H1 (cell line): Measurements from ENCODE around the gene LAMA3. TPM values are rescaled to one million over a fixed set of nuclear protein-coding genes. Genes with fewer than 3 reads are reported as not detected.

Source experiments
- BACH1 ChIP-seq: IDR thresholded peaks from 2 replicates; pipeline ENCODE4 v1.6.1; 2012; ENCODE audit warnings: low read length, improper control_type of control experiment
- CBX5 ChIP-seq: fragments of 300-800, 300-1000 bp; sonication (generic); IDR thresholded peaks from 2 replicates; pipeline ENCODE4 v1.7.1; 2016; ENCODE audit warnings: antibody characterized with exemption, low read length, low read depth
- CEBPB ChIP-seq: IDR thresholded peaks from 2 replicates; pipeline ENCODE4 v1.6.1; 2012; ENCODE audit warnings: low read depth, low read length
- EZH2 ChIP-seq: fragments of 200-600 bp; sonication (generic); IDR thresholded peaks from 2 replicates; pipeline ENCODE4 v1.7.1; 2012; ENCODE audit warnings: low read depth, mild to moderate bottlenecking, moderate library complexity, low read length, inconsistent platforms; ENCODE audit not compliant: severe bottlenecking
- GABPA ChIP-seq: IDR thresholded peaks from 2 replicates; pipeline ENCODE4 v1.6.1; 2011; ENCODE audit warnings: mild to moderate bottlenecking, low read length, moderate library complexity, borderline replicate concordance; ENCODE audit not compliant: insufficient read depth
- RXRA ChIP-seq: IDR thresholded peaks from 2 replicates; pipeline ENCODE4 v1.6.1; 2011; ENCODE audit warnings: low read depth, mild to moderate bottlenecking, low read length, moderate library complexity; ENCODE audit not compliant: insufficient read depth
- SIRT6 ChIP-seq: IDR thresholded peaks from one replicate; pipeline ENCODE4 v1.7.1; 2012; ENCODE audit warnings: low read length, inconsistent platforms
- SP1 ChIP-seq: IDR thresholded peaks from 2 replicates; pipeline ENCODE4 v1.6.1; 2011; ENCODE audit warnings: low read depth, low read length
- SP4 ChIP-seq: IDR thresholded peaks from 2 replicates; pipeline ENCODE4 v1.6.1; 2012; ENCODE audit warnings: low read length, inconsistent platforms
- SRF ChIP-seq: IDR thresholded peaks from 2 replicates; pipeline ENCODE4 v1.6.1; 2011; ENCODE audit warnings: mild to moderate bottlenecking, low read depth, low read length, moderate library complexity
- polyA plus RNA-seq, 7 experiments: library from polyadenylated mRNA; depleted of rRNA in 3 of 7; stranded (reverse) in 5 of 7; unstranded in 2 of 7; fragments of >200 nt in 5 of 7; fragments of 200-250 nt in 2 of 7; gene quantifications; 1 replicate in 5 of 7; 2 replicates in 1 of 7; 4 replicates in 1 of 7; pipeline versions ENCODE4 v1.2.1 to v1.2.3, GENCODE V29; 2011 to 2013; ENCODE audit warnings: missing spikeins in 2 of 7, mixed read lengths in 2 of 7
- total RNA-seq: library from RNA; stranded (reverse); fragmentation: NEBNext Ultra II Directional; extraction: Animal tissue kit (Norgen Biotek cat#: 25700); gene quantifications from 2 replicates; pipeline ENCODE4 v1.2.1, GENCODE V29; 2021

Gene LAMA3
- total and polyA plus RNA-seq, 2 of the 8 experiments (the other 6 are each of a cell fraction or from before 2014, with no cell fraction given) = 0.76 to 5.0 TPM

- TF ChIP-seq CEBPB (no peak), CBX5 (no peak), EZH2 (no peak), SRF (no peak), RXRA (no peak), BACH1 (no peak), GABPA (no peak), SP4 (no peak), SIRT6 (no peak), SP1 (no peak)
- TF ChIP-seq, all 59 proteins: peak for 0
Measured at GRCh38 chr18:23671564-23671963, 17.7 kb upstream of the LAMA3 start (continued).
